ENCODE measurements around the gene C6. TPM values are rescaled to one million over a fixed set of nuclear protein-coding genes. Genes with fewer than 3 reads are reported as not detected.

The C6 gene
- total and polyA plus RNA-seq, 4 donors = 125 to 916 (median 269) TPM

- Histone ChIP-seq H3K9me3 (ENCODE audit: control insufficient read depth in 4 of 4, low read length in 3 of 4) (no peaks in the 10 kb centered on the region), H3K9ac (ENCODE audit: low read depth in 1 of 2, low read length in 2 of 2) (no peak overlapping the region), H3K4me1 (ENCODE audit: control insufficient read depth in 4 of 4, insufficient read depth in 4 of 4, low read length in 3 of 4) (no peaks in the 10 kb centered on the region), H3K27me3 (ENCODE audit: control insufficient read depth in 4 of 4, insufficient read depth in 4 of 4, low read length in 3 of 4) (no peaks in the 10 kb centered on the region), H3K4me3 (ENCODE audit: low read depth in 1 of 3, low read length in 3 of 3) (no peak overlapping the region), H3K27ac (ENCODE audit: low read depth in 1 of 2, low read length in 2 of 2) (no peak overlapping the region), H3K36me3 (ENCODE audit: control insufficient read depth in 4 of 4, insufficient read depth in 3 of 4, low read depth in 1 of 4, low read length in 3 of 4) (no peaks in the 10 kb centered on the region)
- no peak for DNase-seq (ENCODE audit: low spot score)
- WGBS = 87% methylated on average over 1 of the region's 1 CpG
- TF ChIP-seq CTCF (IDR thresholded peaks at IDR 0.05; ENCODE audit: low read depth, low read length, missing input control) = no peak
- no peak for TF ChIP-seq SP1 (IDR thresholded peaks at IDR 0.05)
- TF ChIP-seq TAF1 (conservative IDR thresholded peaks at IDR 0.05) = no peak
- TF ChIP-seq GABPA (IDR thresholded peaks at IDR 0.05 in 1 of 2, conservative IDR thresholded peaks at IDR 0.05 in 1 of 2) = no peak
- no peak for TF ChIP-seq YY1 (IDR thresholded peaks at IDR 0.05)
- no peak for TF ChIP-seq FOXA1 (IDR thresholded peaks at IDR 0.05)
- TF ChIP-seq RAD21 (IDR thresholded peaks at IDR 0.05) = no peak
- TF ChIP-seq HNF4G (IDR thresholded peaks at IDR 0.05) = no peak
- TF ChIP-seq EGR1 (IDR thresholded peaks at IDR 0.05; ENCODE audit: low read depth in 2 of 2) = no peak
- TF ChIP-seq NR2F2 (IDR thresholded peaks at IDR 0.05) = no peak
- TF ChIP-seq FOXA2 (IDR thresholded peaks at IDR 0.05) = no peak
- TF ChIP-seq HNF4A (conservative IDR thresholded peaks at IDR 0.05) = no peak
- TF ChIP-seq RXRA (IDR thresholded peaks at IDR 0.05) = no peak
Measured at GRCh38 chr5:41246376-41246775, 33.0 kb upstream of the C6 start.

GRCh38 chr5:41243558-41243957 lies 30.2 kb upstream of the C6 start:
- Histone ChIP-seq H3K27me3 (ENCODE audit: control insufficient read depth in 4 of 4, insufficient read depth in 4 of 4, low read length in 3 of 4) (no peaks in the 10 kb centered on the region), H3K27ac (ENCODE audit: low read depth in 1 of 2, low read length in 2 of 2) (no peak overlapping the region), H3K4me3 (ENCODE audit: low read depth in 1 of 3, low read length in 3 of 3) (no peak overlapping the region), H3K36me3 (ENCODE audit: control insufficient read depth in 4 of 4, insufficient read depth in 3 of 4, low read depth in 1 of 4, low read length in 3 of 4) (no peaks in the 10 kb centered on the region), H3K9ac (ENCODE audit: low read depth in 1 of 2, low read length in 2 of 2) (no peak overlapping the region), H3K9me3 (ENCODE audit: control insufficient read depth in 4 of 4, low read length in 3 of 4) (no peaks in the 10 kb centered on the region), H3K4me1 (ENCODE audit: control insufficient read depth in 4 of 4, insufficient read depth in 4 of 4, low read length in 3 of 4) (no peaks in the 10 kb centered on the region)
- 99% methylated on average over 1 of the region's 1 CpG for WGBS
- no peak for DNase-seq (ENCODE audit: low spot score)
- TF ChIP-seq ZBTB33 (IDR thresholded peaks at IDR 0.05) = no peak
- no peak for TF ChIP-seq TAF1 (conservative IDR thresholded peaks at IDR 0.05)
- TF ChIP-seq SP1 (IDR thresholded peaks at IDR 0.05) = no peak
- no peak for TF ChIP-seq RXRA (IDR thresholded peaks at IDR 0.05)
- TF ChIP-seq RAD21 (IDR thresholded peaks at IDR 0.05) = no peak
- no peak for TF ChIP-seq JUND (IDR thresholded peaks at IDR 0.05)
- no peak for TF ChIP-seq EGR1 (IDR thresholded peaks at IDR 0.05; ENCODE audit: low read depth in 2 of 2)
- TF ChIP-seq HNF4A (conservative IDR thresholded peaks at IDR 0.05) = no peak
- no peak for TF ChIP-seq HNF4G (IDR thresholded peaks at IDR 0.05)
- TF ChIP-seq GABPA (IDR thresholded peaks at IDR 0.05 in 1 of 2, conservative IDR thresholded peaks at IDR 0.05 in 1 of 2) = no peak
- TF ChIP-seq CTCF (IDR thresholded peaks at IDR 0.05; ENCODE audit: low read depth, low read length, missing input control) = no peak
